ENCODE data around the gene ACOXL. TPM values are rescaled to one million over a fixed set of nuclear protein-coding genes. Genes with fewer than 3 reads are reported as not detected.

Gene ACOXL
- total RNA-seq, 1 donor from 2014 or later: 52.7 TPM

GRCh38 chr2:110823165-110823564 lies 90.8 kb downstream of the ACOXL start:
- DNase-seq (ENCODE audit: low spot score): no peak

GRCh38 chr2:110827511-110827910 lies 95.1 kb downstream of the ACOXL start:
- no peak for DNase-seq (ENCODE audit: low spot score)

GRCh38 chr2:110828330-110828729 lies 96.0 kb downstream of the ACOXL start:
- DNase-seq (ENCODE audit: low spot score): no peak

GRCh38 chr2:110829413-110830146 lies 97.2 kb downstream of the ACOXL start:
- DNase-seq (ENCODE audit: low spot score): no peak

GRCh38 chr2:110832740-110833139 lies 100.4 kb downstream of the ACOXL start:
- DNase-seq (ENCODE audit: low spot score): no peak

- no peak for DNase-seq (ENCODE audit: low spot score)
These were observed 101.9 kb downstream of the ACOXL start for GRCh38 chr2:110834134-110834827.

- DNase-seq (ENCODE audit: low spot score): no peak
These were observed 104.3 kb downstream of the ACOXL start for GRCh38 chr2:110836671-110837070.

- no peak for DNase-seq (ENCODE audit: low spot score)
These were observed 105.4 kb downstream of the ACOXL start for GRCh38 chr2:110837446-110838409.

GRCh38 chr2:110838657-110839384 lies 106.4 kb downstream of the ACOXL start:
- DNase-seq (ENCODE audit: low spot score): no peak

GRCh38 chr2:110840508-110840907 lies 108.1 kb downstream of the ACOXL start:
- no peak for DNase-seq (ENCODE audit: low spot score)

- DNase-seq (ENCODE audit: low spot score): no peak
These were observed 109.7 kb downstream of the ACOXL start for GRCh38 chr2:110842048-110842447.

GRCh38 chr2:110843496-110843895 lies 111.1 kb downstream of the ACOXL start:
- DNase-seq (ENCODE audit: low spot score): no peak

GRCh38 chr2:110843959-110844510 lies 111.7 kb downstream of the ACOXL start:
- no peak for DNase-seq (ENCODE audit: low spot score)

- no peak for DNase-seq (ENCODE audit: low spot score)
These were observed 115.3 kb downstream of the ACOXL start for GRCh38 chr2:110847651-110848050.

- no peak for DNase-seq (ENCODE audit: low spot score)
These were observed 115.7 kb downstream of the ACOXL start for GRCh38 chr2:110848071-110848470.

- DNase-seq (ENCODE audit: low spot score): no peak
These were observed 116.2 kb downstream of the ACOXL start for GRCh38 chr2:110848519-110849030.

GRCh38 chr2:110851531-110851930 lies 119.2 kb downstream of the ACOXL start:
- no peak for DNase-seq (ENCODE audit: low spot score)

- DNase-seq (ENCODE audit: low spot score): no peak
These were observed 119.7 kb downstream of the ACOXL start for GRCh38 chr2:110852051-110852450.

- no peak for DNase-seq (ENCODE audit: low spot score)
These were observed 120.3 kb downstream of the ACOXL start for GRCh38 chr2:110852541-110853263.

GRCh38 chr2:110853516-110853915 lies 121.1 kb downstream of the ACOXL start:
- DNase-seq (ENCODE audit: low spot score): no peak

All from ureter (tissue), 1 donor.